GM12878 (cell line): ENCODE results near the gene SULF2.

Experiments used
- ATF3 ChIP-seq: IDR thresholded peaks from 2 replicates; pipeline ENCODE4 v1.6.1; 2011; ENCODE audit warnings: low read depth, mild to moderate bottlenecking, low read length, moderate library complexity, borderline replicate concordance; ENCODE audit errors: extremely low read depth
- BRCA1 ChIP-seq: IDR thresholded peaks from 2 replicates; pipeline ENCODE4 v1.6.1; 2011; ENCODE audit warnings: low read depth, low read length, improper control_type of control experiment
- CTCF ChIP-seq, 3 experiments: IDR thresholded peaks in 2 of 3; conservative IDR thresholded peaks in 1 of 3; 2 replicates each; pipeline ENCODE4 v1.5.1; 2011; ENCODE audit warnings: low read depth in 3 of 3, low read length in 3 of 3, mild to moderate bottlenecking in 3 of 3, control low read depth in 2 of 3, moderate library complexity in 2 of 3, inconsistent platforms in 1 of 3, mixed read lengths in 1 of 3; ENCODE audit not compliant: control insufficient read depth in 2 of 3, insufficient read depth in 1 of 3; ENCODE audit errors: extremely low read depth in 1 of 3
- EZH2 ChIP-seq: IDR thresholded peaks from 2 replicates; pipeline ENCODE4 v1.6.1; 2012; ENCODE audit warnings: low read depth, mild to moderate bottlenecking, control low read depth, inconsistent platforms, low read length, borderline replicate concordance; ENCODE audit not compliant: control insufficient read depth
- JUNB ChIP-seq: IDR thresholded peaks from 2 replicates; pipeline ENCODE4 v1.6.1; 2016; ENCODE audit warnings: antibody characterized with exemption, mild to moderate bottlenecking
- JUND ChIP-seq: IDR thresholded peaks from 2 replicates; pipeline ENCODE4 v1.6.1; 2012; ENCODE audit warnings: low read depth, mild to moderate bottlenecking, low read length, improper control_type of control experiment, moderate library complexity
- MEF2A ChIP-seq: IDR thresholded peaks from 2 replicates; pipeline ENCODE4 v1.6.1; 2011; ENCODE audit warnings: low read depth, mild to moderate bottlenecking, low read length, moderate library complexity; ENCODE audit not compliant: insufficient read depth
- MTA2 ChIP-seq: fragments of 450-650 bp; IDR thresholded peaks from 2 replicates; pipeline ENCODE4 v1.6.1; 2016; ENCODE audit warnings: low read depth, mild to moderate bottlenecking, moderate library complexity
- PAX5 ChIP-seq: IDR thresholded peaks from 2 replicates; pipeline ENCODE4 v1.6.1; 2011; ENCODE audit warnings: low read depth, low read length, borderline replicate concordance
- RAD21 ChIP-seq: IDR thresholded peaks from 2 replicates; pipeline ENCODE4 v1.6.1; 2011; ENCODE audit warnings: mild to moderate bottlenecking, low read depth, low read length, moderate library complexity; ENCODE audit not compliant: insufficient read depth
- SREBF1 ChIP-seq: IDR thresholded peaks from 2 replicates; pipeline ENCODE4 v1.6.1; 2012; ENCODE audit warnings: mild to moderate bottlenecking, low read length
- SRF ChIP-seq, 2 experiments: IDR thresholded peaks; 2 replicates each; pipeline ENCODE4 v1.6.1; 2011; ENCODE audit warnings: low read depth in 2 of 2, low read length in 2 of 2, mild to moderate bottlenecking in 1 of 2, moderate library complexity in 1 of 2
- TAF1 ChIP-seq: IDR thresholded peaks from 2 replicates; pipeline ENCODE4 v1.6.1; 2011; ENCODE audit warnings: mild to moderate bottlenecking, low read depth, low read length, borderline replicate concordance
- TCF12 ChIP-seq: IDR thresholded peaks from 2 replicates; pipeline ENCODE4 v1.6.1; 2011; ENCODE audit warnings: low read depth, mild to moderate bottlenecking, low read length

GRCh38 chr20:47789764-47790579 lies 4.7 kb upstream of the SULF2 start:
- TF ChIP-seq SRF (IDR thresholded peaks at IDR 0.05; ENCODE audit: low read depth in 2 of 2, low read length in 2 of 2) (no peak), TAF1 (no peak), PAX5 (no peak), CTCF (IDR thresholded peaks at IDR 0.05 in 2 of 3, conservative IDR thresholded peaks at IDR 0.05 in 1 of 3; ENCODE audit: control insufficient read depth in 2 of 3, extremely low read depth in 1 of 3, insufficient read depth in 1 of 3, low read depth in 3 of 3, low read length in 3 of 3) (no peak), RAD21 (no peak), BRCA1 (no peak), SREBF1 (no peak), TCF12 (no peak), EZH2 (no peak), ATF3 (no peak), JUND (no peak), MTA2 (no peak), MEF2A (no peak), JUNB (no peak)
